Uterus (tissue), 2 donors: ENCODE data around the gene PRDM11.

Experiments used
- POLR2A ChIP-seq, 2 donors: fragments of 450-650 bp; IDR thresholded peaks; one replicate each; pipeline ENCODE4 v1.6.1; 2016; ENCODE audit warnings: antibody characterized with exemption in 2 of 2, mild to moderate bottlenecking in 1 of 2, moderate library complexity in 1 of 2
- TF ChIP-seq, protein P1 (sequence below), 4 experiments: fragments of 200-600 bp in 2 of 4; fragments of 450-650 bp in 2 of 4; sonication (generic) in 2 of 4; IDR thresholded peaks; one replicate each; pipeline ENCODE4 v1.5.1; 2016 to 2019; ENCODE audit warnings: antibody characterized with exemption in 4 of 4, mild to moderate bottlenecking in 2 of 4, moderate library complexity in 1 of 4

DNA sequence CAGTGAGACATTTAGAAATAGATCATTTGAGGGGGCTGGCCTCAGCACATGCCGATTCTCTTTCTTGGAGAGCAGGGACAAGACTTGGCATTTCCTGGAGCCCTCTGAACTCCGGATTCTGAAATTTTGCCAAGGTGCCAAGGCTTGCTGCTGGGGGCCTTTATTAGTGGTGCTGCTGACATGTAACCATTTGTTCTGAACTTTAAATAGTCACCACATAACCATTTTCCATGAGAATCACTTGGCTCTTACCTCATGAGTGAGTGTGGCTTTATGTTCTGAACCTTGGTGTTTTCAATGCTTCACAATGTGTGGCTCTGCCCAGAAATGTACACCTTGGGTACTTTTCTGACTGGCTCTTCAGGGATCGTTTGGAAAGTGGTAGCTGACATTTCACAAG, 106.4 kb downstream of the PRDM11 start:
- TF ChIP-seq, protein P1, sequence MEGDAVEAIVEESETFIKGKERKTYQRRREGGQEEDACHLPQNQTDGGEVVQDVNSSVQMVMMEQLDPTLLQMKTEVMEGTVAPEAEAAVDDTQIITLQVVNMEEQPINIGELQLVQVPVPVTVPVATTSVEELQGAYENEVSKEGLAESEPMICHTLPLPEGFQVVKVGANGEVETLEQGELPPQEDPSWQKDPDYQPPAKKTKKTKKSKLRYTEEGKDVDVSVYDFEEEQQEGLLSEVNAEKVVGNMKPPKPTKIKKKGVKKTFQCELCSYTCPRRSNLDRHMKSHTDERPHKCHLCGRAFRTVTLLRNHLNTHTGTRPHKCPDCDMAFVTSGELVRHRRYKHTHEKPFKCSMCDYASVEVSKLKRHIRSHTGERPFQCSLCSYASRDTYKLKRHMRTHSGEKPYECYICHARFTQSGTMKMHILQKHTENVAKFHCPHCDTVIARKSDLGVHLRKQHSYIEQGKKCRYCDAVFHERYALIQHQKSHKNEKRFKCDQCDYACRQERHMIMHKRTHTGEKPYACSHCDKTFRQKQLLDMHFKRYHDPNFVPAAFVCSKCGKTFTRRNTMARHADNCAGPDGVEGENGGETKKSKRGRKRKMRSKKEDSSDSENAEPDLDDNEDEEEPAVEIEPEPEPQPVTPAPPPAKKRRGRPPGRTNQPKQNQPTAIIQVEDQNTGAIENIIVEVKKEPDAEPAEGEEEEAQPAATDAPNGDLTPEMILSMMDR (IDR thresholded peaks at IDR 0.05) = no peak
- TF ChIP-seq POLR2A (IDR thresholded peaks at IDR 0.05) = no peak
